Activated CD4-positive, alpha-beta T cell treated with anti-CD3 and anti-CD28 coated beads, Interleukin-2, amount 10 ng/mL, durations not matched to agents 24 days and 14 days (primary cell): ENCODE results near the gene STEAP3. TPM values are rescaled to one million over a fixed set of nuclear protein-coding genes. Genes with fewer than 3 reads are reported as not detected.
A peak's percentile ranks its signal among the peaks of the same experiment; 100 is the strongest.

Experiments used
- DNase-seq: peaks from one replicate; pipeline ENCODE4 v3.0.0; 2022
- H3K27ac Mint-ChIP-seq: one replicate; pipeline ENCODE4 v1.8.0; 2022; ENCODE audit warnings: mild to moderate bottlenecking, mixed read lengths
- H3K27me3 Mint-ChIP-seq: one replicate; pipeline ENCODE4 v1.8.0; 2022; ENCODE audit warnings: mixed read lengths
- H3K36me3 Mint-ChIP-seq: one replicate; pipeline ENCODE4 v1.8.0; 2022; ENCODE audit warnings: low read depth, mild to moderate bottlenecking, mixed read lengths
- H3K4me1 Mint-ChIP-seq: one replicate; pipeline ENCODE4 v1.8.0; 2021; ENCODE audit warnings: mixed read lengths
- H3K4me3 Mint-ChIP-seq: one replicate; pipeline ENCODE4 v1.8.0; 2022; ENCODE audit warnings: mild to moderate bottlenecking, moderate library complexity, mixed read lengths
- H3K9me3 Mint-ChIP-seq: one replicate; pipeline ENCODE4 v1.8.0; 2021; ENCODE audit warnings: mixed read lengths
- intact Hi-C: fragments of 100-400 bp; cut with micrococcal nuclease; formaldehyde crosslinking; loops from one replicate; pipeline ENCODE4 v1.15.1; 2023
- total RNA-seq: library from RNA; stranded (reverse); gene quantifications from 2 replicates; pipeline ENCODE4 v1.2.3, GENCODE V29; 2022

Gene STEAP3
- total RNA-seq, 1 donor from 2014 or later = 0.16 TPM

DNA sequence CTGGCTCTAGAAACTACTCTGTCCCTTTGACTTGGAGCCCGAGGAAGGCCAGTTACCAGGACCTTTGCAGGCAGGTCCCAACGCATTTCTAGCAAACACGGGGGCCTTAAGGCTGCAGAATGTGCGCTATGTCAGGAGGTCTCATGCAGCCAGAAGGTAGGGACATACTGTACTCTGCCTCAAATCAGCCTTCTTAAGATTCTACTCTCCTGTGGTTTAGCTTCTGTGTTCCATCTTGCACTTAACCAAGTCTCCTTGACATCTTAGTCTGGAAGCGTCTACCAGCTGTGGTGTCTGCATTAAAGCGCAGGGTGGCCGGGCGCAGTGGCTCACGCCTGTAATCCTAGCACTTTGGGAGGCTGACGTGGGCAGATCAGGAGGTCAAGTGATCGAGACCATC lies 65.5 kb downstream of the STEAP3 start:
- Mint-ChIP-seq H3K9me3 (no peaks in the 10 kb centered on the region), H3K4me3 (no peak overlapping the region), H3K27ac (no peak overlapping the region), H3K4me1 (peaks cover 4% of the 10 kb centered on the region), H3K27me3 (no peaks in the 10 kb centered on the region), H3K36me3 (no peaks in the 10 kb centered on the region)
- intact Hi-C loops = no loop called here
- no peak for DNase-seq

DNA sequence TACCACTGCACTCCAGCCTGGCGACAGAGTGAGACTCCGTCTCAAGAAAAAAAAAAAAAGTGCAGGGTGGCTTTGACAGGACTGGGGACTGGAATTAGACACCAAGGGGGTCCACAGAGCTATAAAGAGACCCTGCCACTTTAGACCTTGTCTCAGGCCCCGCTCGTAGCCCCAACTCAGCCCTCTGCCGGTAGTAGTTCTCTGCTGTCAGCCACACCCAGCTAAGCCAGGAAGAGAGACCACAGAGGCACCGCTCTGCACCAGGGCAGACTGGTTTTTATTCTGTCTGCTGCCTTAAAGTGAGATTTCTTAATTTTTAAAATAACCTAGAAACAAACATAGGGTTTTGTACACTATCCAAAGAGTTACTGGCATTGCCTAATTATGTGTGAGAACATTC lies 66.0 kb downstream of the STEAP3 start:
- Mint-ChIP-seq H3K4me3 (no peak overlapping the region), H3K4me1 (peaks cover 4% of the 10 kb centered on the region), H3K36me3 (no peaks in the 10 kb centered on the region), H3K27me3 (no peaks in the 10 kb centered on the region), H3K9me3 (no peaks in the 10 kb centered on the region), H3K27ac (no peak overlapping the region)
- no peak for DNase-seq
- intact Hi-C loops = no loop called here

DNA sequence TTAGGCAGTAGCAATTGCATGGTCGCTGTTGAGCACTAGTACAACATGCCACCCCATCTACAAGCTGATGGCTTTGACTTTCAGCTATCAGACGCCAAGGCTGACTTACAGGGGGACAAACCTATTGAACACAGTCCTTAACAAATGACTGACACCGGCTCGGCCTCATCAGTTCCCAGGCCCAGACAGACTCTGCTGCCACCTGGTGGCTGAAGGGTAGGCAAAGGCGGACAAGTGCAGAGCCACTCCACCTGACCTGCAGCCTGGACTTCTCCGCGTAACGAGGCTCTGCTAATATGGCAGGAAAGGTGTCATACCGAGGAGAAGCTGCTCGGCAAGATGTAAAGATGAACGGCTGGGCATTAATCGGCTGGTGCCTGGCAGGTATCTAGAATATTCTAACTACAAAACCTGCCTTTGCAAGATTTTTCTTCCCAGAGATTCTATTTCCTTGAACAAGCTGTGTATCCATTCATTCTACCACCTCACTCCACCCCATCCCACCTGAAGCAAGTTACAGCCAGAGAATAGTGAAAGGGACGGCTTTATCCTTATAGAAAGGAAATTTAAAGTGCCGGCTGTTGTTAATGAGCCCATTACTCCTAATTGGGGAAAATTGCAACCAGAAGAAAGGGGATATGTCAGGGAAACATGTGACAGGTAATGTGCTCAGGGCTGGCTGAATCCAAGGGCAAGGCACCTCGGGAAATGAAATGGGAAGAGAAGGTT lies 67.4 kb downstream of the STEAP3 start:
- peaks cover 4% of the 10 kb centered on the region for H3K4me1 Mint-ChIP-seq
- H3K36me3 Mint-ChIP-seq = no peaks in the 10 kb centered on the region
- peak; percentile 87 for DNase-seq
- no peaks in the 10 kb centered on the region for H3K27me3 Mint-ChIP-seq
- no peak overlapping the region for H3K4me3 Mint-ChIP-seq
- no peak overlapping the region for H3K27ac Mint-ChIP-seq
- intact Hi-C loops = loop anchor here (1.0 kb wide), 1 partner anchor 409 kb away; no protein-coding TSS in a partner anchor
- no peaks in the 10 kb centered on the region for H3K9me3 Mint-ChIP-seq

DNA sequence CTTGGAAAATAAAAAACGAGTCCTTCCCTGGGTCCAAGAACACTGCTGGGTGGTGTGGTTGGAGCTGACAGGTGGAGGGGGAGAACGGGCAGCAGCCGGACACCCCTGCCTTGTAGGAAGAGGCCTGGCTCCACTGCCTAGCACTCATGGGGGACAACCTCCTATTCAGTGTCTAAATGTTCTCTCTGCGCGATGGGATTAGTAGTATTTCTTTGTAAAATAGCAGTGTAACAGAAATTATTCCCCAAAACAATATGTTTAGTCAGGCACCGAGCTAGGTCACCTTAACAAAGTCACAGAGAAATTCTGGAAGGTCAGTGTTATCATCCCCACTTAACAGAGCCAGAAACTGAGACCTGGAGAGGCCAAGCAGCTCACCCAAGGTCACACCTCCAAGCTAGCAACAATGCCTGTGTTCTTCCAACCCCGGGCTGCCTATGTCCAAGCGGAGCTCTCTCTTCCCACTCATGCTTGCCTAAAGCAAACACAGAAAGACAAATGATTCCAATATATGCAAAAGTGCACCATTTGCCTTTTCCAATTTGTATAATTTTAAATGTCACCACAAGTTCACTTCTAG lies 68.0 kb downstream of the STEAP3 start:
- Mint-ChIP-seq H3K9me3 (no peaks in the 10 kb centered on the region), H3K4me1 (peaks cover 4% of the 10 kb centered on the region), H3K36me3 (no peaks in the 10 kb centered on the region), H3K27ac (no peak overlapping the region), H3K27me3 (no peaks in the 10 kb centered on the region), H3K4me3 (no peak overlapping the region)
- intact Hi-C loops = loop anchor here (1.0 kb wide), 1 partner anchor 409 kb away; no protein-coding TSS in a partner anchor
- no peak for DNase-seq

DNA sequence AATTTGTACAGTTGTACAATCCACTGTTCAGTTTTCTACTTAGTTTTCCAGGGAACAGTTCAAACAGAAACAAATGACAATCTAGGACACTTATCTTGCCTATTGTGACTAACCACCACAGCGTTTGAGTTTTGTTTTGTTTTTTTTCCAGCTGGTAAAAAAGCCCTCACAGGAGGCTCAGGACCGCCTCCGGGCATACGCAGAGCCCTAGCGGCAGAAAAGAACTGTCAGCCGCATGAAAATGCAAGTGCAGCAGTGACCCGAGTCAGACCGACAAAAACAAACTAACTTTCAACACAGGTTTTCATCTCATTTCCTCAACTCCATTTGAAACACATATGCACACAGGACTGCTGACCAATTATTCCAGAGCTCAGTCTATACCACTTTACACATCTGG lies 68.6 kb downstream of the STEAP3 start:
- H3K9me3 Mint-ChIP-seq = no peaks in the 10 kb centered on the region
- H3K4me1 Mint-ChIP-seq = peaks cover 4% of the 10 kb centered on the region
- no peak overlapping the region for H3K4me3 Mint-ChIP-seq

DNA sequence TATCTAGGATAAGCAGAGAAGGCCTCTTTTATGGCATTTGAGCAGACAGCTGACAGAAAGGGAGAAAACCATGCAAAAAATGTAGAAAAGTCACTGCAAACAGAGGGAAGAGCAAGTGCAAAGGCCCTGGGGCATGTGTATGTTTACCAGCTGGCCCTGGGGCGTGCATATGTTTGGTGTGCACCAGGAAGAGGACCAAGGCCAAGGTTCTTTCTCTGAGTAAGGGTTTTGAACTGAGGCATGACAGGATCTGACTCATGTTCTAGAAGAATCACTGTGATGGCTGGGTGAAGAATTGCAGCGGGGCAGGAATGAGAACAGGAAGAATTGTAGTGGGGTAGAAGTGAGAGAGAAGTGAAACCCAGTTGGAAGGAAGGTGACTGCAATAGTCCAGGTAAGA lies 69.6 kb downstream of the STEAP3 start:
- H3K9me3 Mint-ChIP-seq = no peaks in the 10 kb centered on the region

More for the DNA sequence above, 68.6 kb downstream of the STEAP3 start:
- H3K27me3 Mint-ChIP-seq = no peaks in the 10 kb centered on the region
- no peak for DNase-seq
- intact Hi-C loops = no loop called here
- H3K36me3 Mint-ChIP-seq = no peaks in the 10 kb centered on the region
- H3K27ac Mint-ChIP-seq = no peak overlapping the region

DNA sequence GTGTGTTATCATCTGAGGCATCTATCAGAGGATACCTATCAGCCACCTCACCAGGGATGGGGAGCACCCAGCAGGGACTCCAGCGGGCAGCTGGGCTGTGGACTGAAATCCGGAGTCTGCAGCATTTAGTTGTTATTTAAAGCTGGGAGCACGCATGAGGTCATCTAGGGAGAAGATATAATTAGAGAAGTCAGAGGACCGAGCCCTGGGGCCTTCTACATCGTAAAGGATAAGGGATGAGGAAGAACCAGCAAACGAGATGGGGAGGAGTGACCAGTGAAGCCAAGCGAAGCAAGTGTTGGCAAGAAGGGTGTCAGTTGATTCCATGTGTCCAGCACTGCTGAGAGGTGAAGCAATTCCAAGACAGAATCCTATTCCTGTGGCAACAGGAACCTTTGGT lies 70.3 kb downstream of the STEAP3 start:
- H3K36me3 Mint-ChIP-seq = no peaks in the 10 kb centered on the region
- no peak overlapping the region for H3K4me3 Mint-ChIP-seq
- intact Hi-C loops = no loop called here
- DNase-seq = no peak
- H3K9me3 Mint-ChIP-seq = no peaks in the 10 kb centered on the region
- no peaks in the 10 kb centered on the region for H3K27me3 Mint-ChIP-seq
- H3K27ac Mint-ChIP-seq = no peak overlapping the region
- peaks cover 4% of the 10 kb centered on the region for H3K4me1 Mint-ChIP-seq

More for the DNA sequence above, 69.6 kb downstream of the STEAP3 start:
- DNase-seq = no peak
- H3K4me1 Mint-ChIP-seq = peaks cover 4% of the 10 kb centered on the region
- no peaks in the 10 kb centered on the region for H3K36me3 Mint-ChIP-seq
- H3K27ac Mint-ChIP-seq = no peak overlapping the region
- no peak overlapping the region for H3K4me3 Mint-ChIP-seq
- no peaks in the 10 kb centered on the region for H3K27me3 Mint-ChIP-seq
- intact Hi-C loops = no loop called here

DNA sequence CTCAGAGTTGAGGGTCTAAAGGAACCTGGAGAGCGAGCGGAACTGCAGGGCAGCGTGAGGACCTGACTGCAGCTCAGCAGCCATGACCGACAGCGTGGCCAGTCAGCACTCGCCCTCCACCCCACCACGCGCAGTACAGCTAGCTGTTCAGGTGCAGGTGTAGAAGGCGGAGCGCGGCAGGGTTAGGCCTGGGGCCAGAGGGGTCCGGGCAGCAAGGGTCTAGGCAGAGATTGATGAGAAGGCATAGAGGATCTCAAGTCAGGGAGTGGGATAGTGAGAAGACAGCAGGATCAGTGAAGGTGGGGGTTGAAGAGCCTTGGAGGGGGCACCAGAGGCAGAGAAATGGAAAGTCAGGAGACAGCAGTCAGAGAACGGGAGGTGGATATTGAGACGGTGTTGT lies 71.0 kb downstream of the STEAP3 start:
- Mint-ChIP-seq H3K4me1 (peaks cover 4% of the 10 kb centered on the region), H3K27ac (no peak overlapping the region), H3K36me3 (no peaks in the 10 kb centered on the region), H3K4me3 (no peak overlapping the region), H3K27me3 (no peaks in the 10 kb centered on the region), H3K9me3 (no peaks in the 10 kb centered on the region)
- intact Hi-C loops = no loop called here
- no peak for DNase-seq

DNA sequence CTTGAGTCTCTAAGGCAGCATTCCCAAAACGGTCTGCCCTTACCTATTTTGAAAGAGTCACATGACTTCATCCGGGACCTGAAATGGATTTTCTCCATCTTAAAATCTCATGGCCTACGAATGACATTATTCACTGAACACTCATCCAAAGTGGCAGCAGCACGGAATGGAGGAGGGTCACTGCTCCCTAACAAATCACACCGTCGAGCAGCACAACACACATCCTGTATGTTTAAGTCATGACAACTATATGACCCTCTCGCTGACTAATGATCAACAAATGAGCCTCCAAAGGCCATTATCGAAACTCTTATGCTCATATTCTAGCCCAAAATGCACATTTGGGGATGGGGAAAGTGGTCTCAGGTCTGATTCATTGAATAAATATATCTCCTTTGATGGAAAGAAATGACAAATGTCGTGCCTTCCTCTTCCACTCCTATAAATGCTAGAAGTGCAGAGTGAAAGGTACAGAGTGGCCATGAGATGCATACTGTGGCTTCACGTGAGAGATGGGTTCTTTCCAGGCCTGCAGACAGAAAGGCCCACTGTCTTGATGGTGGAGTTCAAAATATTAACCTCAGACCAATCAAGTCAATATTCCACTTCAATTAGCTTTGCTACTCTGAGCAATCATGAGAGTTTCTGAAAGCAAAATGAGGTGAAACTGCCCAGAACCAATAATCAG lies 72.2 kb downstream of the STEAP3 start:
- no peak overlapping the region for H3K4me3 Mint-ChIP-seq
- no peak overlapping the region for H3K27ac Mint-ChIP-seq
- no peaks in the 10 kb centered on the region for H3K36me3 Mint-ChIP-seq
- DNase-seq = no peak
- H3K4me1 Mint-ChIP-seq = peaks cover 4% of the 10 kb centered on the region
- H3K27me3 Mint-ChIP-seq = no peaks in the 10 kb centered on the region
- H3K9me3 Mint-ChIP-seq = no peaks in the 10 kb centered on the region
- intact Hi-C loops = no loop called here

DNA sequence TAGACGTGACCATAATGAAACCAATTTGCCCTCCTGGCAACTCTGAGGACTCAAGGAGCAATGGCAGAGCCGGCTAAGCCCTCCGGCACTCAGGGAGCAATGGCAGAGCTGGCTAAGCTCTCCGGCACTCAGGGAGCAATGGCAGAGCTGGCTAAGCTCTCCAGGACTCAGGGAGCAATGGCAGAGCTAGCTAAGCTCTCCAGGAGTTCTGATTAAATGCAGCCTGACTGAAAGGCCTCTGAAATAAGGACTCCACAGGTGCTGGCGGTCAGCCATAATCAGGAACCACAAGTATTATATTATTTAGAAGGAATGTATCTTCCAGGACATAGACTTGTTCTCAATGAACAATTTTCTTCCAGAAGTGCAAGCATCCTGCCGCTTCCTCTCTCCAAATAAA lies 77.8 kb downstream of the STEAP3 start:
- Mint-ChIP-seq H3K4me1 (no peaks in the 10 kb centered on the region), H3K9me3 (no peaks in the 10 kb centered on the region), H3K36me3 (no peaks in the 10 kb centered on the region), H3K4me3 (no peak overlapping the region), H3K27me3 (no peaks in the 10 kb centered on the region), H3K27ac (no peak overlapping the region)
- DNase-seq = no peak
- intact Hi-C loops = no loop called here

DNA sequence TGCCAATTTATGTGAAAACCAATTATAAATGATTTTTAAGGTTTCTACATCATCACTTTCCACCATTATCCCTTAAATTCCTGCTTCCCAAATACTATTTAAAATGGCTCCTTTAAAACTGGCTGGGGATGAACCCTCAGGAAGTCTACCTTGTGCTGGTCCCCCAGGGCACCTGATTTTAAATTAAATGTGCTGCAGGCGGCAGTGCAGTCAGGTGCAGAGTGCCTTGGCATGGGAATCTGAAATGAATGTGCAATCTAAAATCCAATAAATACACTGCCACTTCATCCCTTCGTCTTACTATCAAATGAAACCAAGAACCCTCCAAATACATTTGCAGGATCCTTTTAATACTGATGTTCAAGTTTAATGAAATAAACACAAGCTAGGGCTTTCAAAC lies 81.2 kb downstream of the STEAP3 start:
- H3K27ac Mint-ChIP-seq = no peak overlapping the region
- no peak overlapping the region for H3K4me3 Mint-ChIP-seq
- H3K36me3 Mint-ChIP-seq = no peaks in the 10 kb centered on the region
- DNase-seq = no peak
- no peaks in the 10 kb centered on the region for H3K9me3 Mint-ChIP-seq
- H3K27me3 Mint-ChIP-seq = no peaks in the 10 kb centered on the region
- intact Hi-C loops = no loop called here
- no peaks in the 10 kb centered on the region for H3K4me1 Mint-ChIP-seq

DNA sequence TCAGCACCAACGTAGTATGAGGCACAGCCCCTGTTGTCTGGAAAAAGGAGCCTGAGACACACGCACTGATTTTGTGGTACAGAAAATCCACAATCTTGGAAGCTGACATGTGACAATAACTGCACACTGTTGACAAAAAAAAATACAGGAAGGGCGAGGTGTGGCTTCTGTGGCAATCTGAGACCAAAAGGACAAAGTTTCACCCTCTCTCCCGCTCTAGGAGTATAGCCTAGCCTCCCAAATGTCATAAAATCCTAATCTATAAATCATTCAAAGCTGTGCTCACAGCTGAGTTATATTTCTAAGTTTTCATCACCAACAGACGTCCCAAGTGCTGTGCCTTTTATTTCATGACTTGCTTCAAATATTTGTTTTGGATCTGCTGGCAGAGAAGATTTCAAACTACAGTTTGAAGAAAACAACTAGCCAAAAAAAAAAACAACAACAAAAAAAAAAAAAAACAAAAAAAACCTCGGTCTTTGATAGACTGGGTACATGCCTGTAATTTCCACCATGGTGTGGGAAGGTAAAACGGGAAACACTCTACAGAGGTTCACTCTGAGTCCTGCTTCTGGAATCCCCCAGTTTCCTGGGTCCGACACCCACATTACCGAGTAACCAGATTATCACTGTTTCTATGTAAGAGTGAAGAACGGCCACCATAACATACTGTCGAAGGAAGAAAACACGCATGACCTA lies 82.0 kb downstream of the STEAP3 start:
- no peaks in the 10 kb centered on the region for H3K9me3 Mint-ChIP-seq
- H3K36me3 Mint-ChIP-seq = no peaks in the 10 kb centered on the region
- no peak overlapping the region for H3K4me3 Mint-ChIP-seq
- DNase-seq = no peak
- no peaks in the 10 kb centered on the region for H3K27me3 Mint-ChIP-seq
- no peaks in the 10 kb centered on the region for H3K4me1 Mint-ChIP-seq
- H3K27ac Mint-ChIP-seq = no peak overlapping the region
- intact Hi-C loops = no loop called here

DNA sequence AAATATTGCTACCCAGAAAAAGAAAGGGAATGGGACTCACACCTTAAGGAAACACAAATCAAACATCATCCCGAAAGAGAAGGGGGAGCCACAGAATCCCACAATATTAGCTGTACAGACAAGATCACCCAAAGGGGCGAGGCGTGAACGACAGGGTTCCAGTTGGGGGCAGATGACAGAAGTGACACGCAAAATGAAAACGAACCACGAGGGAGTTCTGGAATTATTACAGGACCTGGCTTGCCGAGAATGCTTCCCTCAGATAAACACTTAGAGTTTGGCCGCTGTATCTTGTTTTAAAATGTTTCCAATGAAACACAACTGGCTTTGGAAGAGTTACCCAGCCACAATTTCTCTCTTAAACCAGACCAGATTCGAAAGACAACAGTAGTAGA lies 82.6 kb downstream of the STEAP3 start:
- no peak overlapping the region for H3K27ac Mint-ChIP-seq
- no peak overlapping the region for H3K4me3 Mint-ChIP-seq
- H3K9me3 Mint-ChIP-seq = no peaks in the 10 kb centered on the region
- no peaks in the 10 kb centered on the region for H3K36me3 Mint-ChIP-seq
- DNase-seq = no peak
- no peaks in the 10 kb centered on the region for H3K27me3 Mint-ChIP-seq
- intact Hi-C loops = no loop called here
- H3K4me1 Mint-ChIP-seq = no peaks in the 10 kb centered on the region
